CD4-positive, alpha-beta T cell (primary cell): Measurements from ENCODE around the gene PDE8B. TPM values are rescaled to one million over a fixed set of nuclear protein-coding genes. Genes with fewer than 3 reads are reported as not detected.

Experiments
- ATAC-seq: fragments of 200-7000 bp; cut with Tn5 transposase; one replicate; pipeline ENCODE4 v1.10.0; 2022; ENCODE audit warnings: mild to moderate bottlenecking; ENCODE audit not compliant: poor library complexity
- CTCF ChIA-PET: fragments of 350-600 bp; sonication (Branson Sonifier 250); formaldehyde crosslinking; loops from one replicate; lab custom pipeline; 2021; ENCODE audit warnings: antibody characterized with exemption, inconsistent platforms; lab: Charles Lee
- POLR2A ChIA-PET: fragments of 350-600 bp; sonication (Branson Sonifier 250); formaldehyde crosslinking; loops from one replicate; lab custom pipeline; 2021; ENCODE audit warnings: antibody characterized with exemption, inconsistent platforms; lab: Charles Lee
- DNase-seq, 14 experiments: peaks; one replicate each; pipeline ENCODE4 v3.0.0-alpha.2; 2013 to 2020; ENCODE audit warnings: mixed read lengths in 2 of 14
- H3K27ac ChIP-seq, 2 donors: one replicate each; pipeline versions ENCODE4 v1.5.1 to v1.7.0; 2013; ENCODE audit warnings: low read length in 2 of 2, low read depth in 1 of 2, mild to moderate bottlenecking in 1 of 2
- H3K27me3 ChIP-seq, 2 experiments: 1 replicate in 1 of 2; 2 replicates in 1 of 2; pipeline versions ENCODE4 v1.6.1 to v1.7.0; 2013; ENCODE audit warnings: low read length in 2 of 2, control low read depth in 1 of 2, mild to moderate bottlenecking in 1 of 2, moderate library complexity in 1 of 2; ENCODE audit not compliant: insufficient read depth in 2 of 2, control insufficient read depth in 1 of 2
- H3K36me3 ChIP-seq: one replicate; pipeline ENCODE4 v1.6.1; 2013; ENCODE audit warnings: low read length, control low read depth; ENCODE audit not compliant: insufficient read depth
- H3K4me1 ChIP-seq: one replicate; pipeline ENCODE4 v1.6.1; 2013; ENCODE audit warnings: low read length, control low read depth; ENCODE audit not compliant: insufficient read depth
- H3K4me3 ChIP-seq: one replicate; pipeline ENCODE4 v1.5.1; 2013; ENCODE audit warnings: mild to moderate bottlenecking, low read length, moderate library complexity
- H3K9me3 ChIP-seq, 2 experiments: 1 replicate in 1 of 2; 2 replicates in 1 of 2; pipeline versions ENCODE4 v1.6.1 to v1.7.0; 2013; ENCODE audit warnings: low read length in 2 of 2, mild to moderate bottlenecking in 2 of 2, control low read depth in 1 of 2, moderate library complexity in 1 of 2; ENCODE audit not compliant: control insufficient read depth in 1 of 2, insufficient read depth in 1 of 2
- H3K27ac Mint-ChIP-seq: one replicate; pipeline ENCODE4 v1.8.0; 2020; ENCODE audit warnings: mixed read lengths
- H3K27me3 Mint-ChIP-seq: one replicate; pipeline ENCODE4 v1.8.0; 2021; ENCODE audit warnings: mixed read lengths
- H3K36me3 Mint-ChIP-seq: one replicate; pipeline ENCODE4 v1.8.0; 2021; ENCODE audit warnings: low read depth, mixed read lengths
- H3K4me1 Mint-ChIP-seq: one replicate; pipeline ENCODE4 v1.8.0; 2021; ENCODE audit warnings: low read depth, mixed read lengths
- H3K4me3 Mint-ChIP-seq: one replicate; pipeline ENCODE4 v1.8.0; 2020; ENCODE audit warnings: mild to moderate bottlenecking, mixed read lengths
- H3K9me3 Mint-ChIP-seq: one replicate; pipeline ENCODE4 v1.8.0; 2020; ENCODE audit warnings: mixed read lengths
- CTCF ChIP-seq: fragments of 200-600 bp; IDR thresholded peaks from one replicate; pipeline ENCODE4 v1.8.0; 2022; ENCODE audit warnings: antibody characterized with exemption, mild to moderate bottlenecking
- intact Hi-C, 2 experiments: fragments of 100-400 bp; cut with DNase I in 1 of 2; cut with micrococcal nuclease in 1 of 2; formaldehyde crosslinking; loops; one replicate each; pipeline versions ENCODE4 v1.15.1 to v1.9.0; 2023 to 2025; cut with DNase I, micrococcal nuclease
- total RNA-seq, 174 experiments: library from RNA in 2 of 174; stranded (reverse) in 2 of 174; gene quantifications; one replicate each; pipeline ENCODE4 v1.2.3 and lab custom pipeline; 2021 to 2026

The PDE8B gene
- total RNA-seq, 2 experiments from 2014 or later = 0.22 to 0.27 TPM

- ATAC-seq (no peak), DNase-seq (no peak)
- no peaks in the 10 kb centered on the region for H3K9me3 Mint-ChIP-seq
- intact Hi-C loops = no loop called here
- POLR2A ChIA-PET = interaction anchor here (0.7 kb wide), 1 partner anchor 14 kb away, joined by 3 read pairs; no protein-coding TSS in a partner anchor
- H3K4me3 Mint-ChIP-seq = no peak overlapping the region
- H3K27ac Mint-ChIP-seq = no peak overlapping the region
- H3K36me3 Mint-ChIP-seq = no peaks in the 10 kb centered on the region
- Histone ChIP-seq H3K27ac (no peak overlapping the region), H3K4me1 (no peaks in the 10 kb centered on the region), H3K27me3 (peaks cover 3 to 4% of the 10 kb centered on the region in 2 experiments), H3K4me3 (no peak overlapping the region), H3K9me3 (no peaks in the 10 kb centered on the region), H3K36me3 (no peaks in the 10 kb centered on the region)
- H3K27me3 Mint-ChIP-seq = peaks cover 8% of the 10 kb centered on the region
- TF ChIP-seq CTCF = no peak
- CTCF ChIA-PET = no interaction called here
- no peaks in the 10 kb centered on the region for H3K4me1 Mint-ChIP-seq
Measured at GRCh38 chr5:77170196-77170890, 40.1 kb upstream of the PDE8B start.

GRCh38 chr5:77171141-77171910, 39.2 kb upstream of the PDE8B start:
- no peaks in the 10 kb centered on the region for H3K9me3 ChIP-seq
- Mint-ChIP-seq H3K4me1 (no peaks in the 10 kb centered on the region), H3K27ac (no peak overlapping the region), H3K9me3 (no peaks in the 10 kb centered on the region), H3K27me3 (peaks cover 8% of the 10 kb centered on the region), H3K36me3 (no peaks in the 10 kb centered on the region), H3K4me3 (no peak overlapping the region)
- H3K36me3 ChIP-seq = no peaks in the 10 kb centered on the region
- H3K4me1 ChIP-seq = no peaks in the 10 kb centered on the region
- peaks cover 3 to 4% of the 10 kb centered on the region in 2 experiments for H3K27me3 ChIP-seq
- ATAC-seq (no peak), DNase-seq (no peak)
- no peak overlapping the region for H3K4me3 ChIP-seq
- ChIA-PET CTCF (no interaction called here), POLR2A (interaction anchor here (0.7 kb wide), 1 partner anchor 15 kb away, joined by 3 read pairs; no protein-coding TSS in a partner anchor)
- no peak for TF ChIP-seq CTCF
- intact Hi-C loops = no loop called here
- H3K27ac ChIP-seq = no peak overlapping the region

- TF ChIP-seq CTCF = no peak
- POLR2A ChIA-PET = no interaction called here
- Mint-ChIP-seq H3K4me3 (no peak overlapping the region), H3K27me3 (peaks cover 10% of the 10 kb centered on the region), H3K9me3 (no peaks in the 10 kb centered on the region), H3K27ac (no peak overlapping the region), H3K4me1 (no peaks in the 10 kb centered on the region), H3K36me3 (no peaks in the 10 kb centered on the region)
- Histone ChIP-seq H3K9me3 (no peaks in the 10 kb centered on the region), H3K27ac (no peak overlapping the region), H3K36me3 (no peaks in the 10 kb centered on the region), H3K4me3 (no peak overlapping the region), H3K27me3 (peaks cover 4 to 7% of the 10 kb centered on the region in 2 experiments), H3K4me1 (no peaks in the 10 kb centered on the region)
- DNase-seq (no peak), ATAC-seq (no peak)
- CTCF ChIA-PET = no interaction called here
- intact Hi-C loops = no loop called here
Measured at GRCh38 chr5:77172713-77173328, 37.7 kb upstream of the PDE8B start.
